Colon (tissue), 2 donors: Measurements from ENCODE around the gene TGFBR3L.
"Not testable (repeated sequence)": the region's sequence is repeated elsewhere in the genome, so short reads cannot be mapped to it uniquely, and the experiment has no call there.

ENCODE experiments used
- FAIRE-seq: peaks from 2 replicates; lab custom pipeline; 2012; peaks lifted over from hg19 to GRCh38; lab: Jason Lieb, UNC
- donor health status: control.
- donor health status: control.

The TGFBR3L gene

DNA sequence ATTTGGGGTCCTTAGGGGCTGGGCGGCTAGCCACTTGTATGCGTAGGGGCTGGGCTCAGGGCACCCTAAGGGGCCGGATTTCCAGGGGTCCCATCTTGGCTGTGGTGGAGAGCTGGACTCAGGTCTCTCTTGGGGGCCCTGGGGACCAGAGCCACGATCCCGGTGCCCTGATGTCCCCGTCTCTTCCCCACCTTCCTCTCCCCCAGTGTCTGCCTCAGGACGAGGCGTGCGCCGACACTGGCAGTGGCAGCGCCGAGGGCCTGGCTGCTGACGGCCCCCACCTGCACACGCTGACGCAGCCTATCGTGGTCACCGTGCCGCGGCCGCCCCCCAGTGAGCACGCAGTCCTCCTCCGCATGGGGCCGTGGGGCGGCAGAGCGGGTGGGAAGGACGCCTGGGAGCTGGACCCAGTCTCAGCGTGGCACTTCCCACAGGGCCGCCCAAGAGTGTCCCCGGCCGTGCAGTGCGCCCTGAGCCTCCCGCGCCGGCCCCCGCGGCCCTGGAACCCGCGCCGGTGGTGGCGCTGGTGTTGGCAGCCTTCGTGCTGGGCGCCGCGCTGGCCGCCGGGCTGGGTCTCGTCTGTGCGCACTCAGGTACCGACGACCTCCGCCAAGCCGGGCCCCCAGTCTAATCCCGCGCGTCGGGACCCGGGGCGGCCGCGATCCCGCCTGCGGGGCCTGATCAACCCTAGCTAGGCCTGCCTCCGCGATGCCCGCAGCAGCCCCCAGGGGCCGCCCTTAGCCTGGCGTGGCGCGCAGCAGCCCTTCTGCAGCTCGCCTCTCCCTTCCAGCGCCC lies 2.8 kb downstream of the TGFBR3L start:
- FAIRE-seq = no peak

- not testable (repeated sequence) for FAIRE-seq
Measured at GRCh38 chr19:7918062-7918614, 3.5 kb downstream of the TGFBR3L start.

GRCh38 chr19:7918615-7919421 lies 4.2 kb downstream of the TGFBR3L start:
- no peak for FAIRE-seq

DNA sequence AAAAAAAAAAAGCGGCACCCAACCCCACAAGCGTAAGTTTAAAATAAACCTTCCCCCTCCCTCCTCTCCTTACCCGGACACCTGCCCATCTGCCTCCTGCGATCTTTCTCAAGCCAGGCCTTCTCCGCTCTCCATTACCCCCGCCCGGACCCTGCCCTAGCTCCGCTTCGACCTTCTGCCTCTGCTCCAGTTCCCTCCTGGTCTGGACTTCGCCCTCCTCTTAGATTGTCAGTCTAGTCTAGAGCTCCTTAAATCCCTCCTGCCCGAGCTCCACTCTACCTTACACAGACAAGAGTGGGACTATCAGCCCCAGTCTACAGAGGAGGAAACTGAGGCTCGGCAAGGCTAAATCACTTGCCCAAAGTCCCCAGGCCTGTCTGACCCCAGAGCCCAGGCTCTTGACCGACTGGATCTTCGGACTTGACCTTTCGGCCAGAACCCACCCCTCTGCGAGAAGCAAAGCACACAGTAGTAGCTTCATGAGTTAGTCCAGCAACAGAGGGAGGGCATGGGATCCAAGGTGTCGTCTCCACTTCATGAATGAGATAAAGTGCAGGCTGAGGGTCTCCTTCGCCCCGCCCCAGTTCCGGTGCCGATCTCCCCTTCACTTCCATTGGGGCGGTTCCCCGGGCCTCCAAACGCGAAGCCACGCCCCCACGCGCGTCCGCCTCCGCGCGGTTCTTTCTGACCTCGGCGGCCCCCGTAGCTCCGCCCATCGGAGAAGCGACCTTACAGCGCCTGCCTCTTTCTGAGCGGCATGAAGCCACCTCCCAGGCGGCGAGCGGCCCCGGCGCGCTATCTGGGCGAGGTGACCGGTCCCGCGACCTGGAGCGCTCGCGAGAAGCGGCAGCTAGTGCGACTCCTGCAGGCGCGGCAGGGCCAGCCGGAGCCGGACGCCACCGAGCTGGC lies 5.2 kb downstream of the TGFBR3L start, which contains the start of gene SNAPC2:
Gene SNAPC2, plus strand, starts transcription at position 729 of the 909 bp plus-strand sequence. Its CDS starts 29 bp downstream, at position 758.
- FAIRE-seq = no peak

DNA sequence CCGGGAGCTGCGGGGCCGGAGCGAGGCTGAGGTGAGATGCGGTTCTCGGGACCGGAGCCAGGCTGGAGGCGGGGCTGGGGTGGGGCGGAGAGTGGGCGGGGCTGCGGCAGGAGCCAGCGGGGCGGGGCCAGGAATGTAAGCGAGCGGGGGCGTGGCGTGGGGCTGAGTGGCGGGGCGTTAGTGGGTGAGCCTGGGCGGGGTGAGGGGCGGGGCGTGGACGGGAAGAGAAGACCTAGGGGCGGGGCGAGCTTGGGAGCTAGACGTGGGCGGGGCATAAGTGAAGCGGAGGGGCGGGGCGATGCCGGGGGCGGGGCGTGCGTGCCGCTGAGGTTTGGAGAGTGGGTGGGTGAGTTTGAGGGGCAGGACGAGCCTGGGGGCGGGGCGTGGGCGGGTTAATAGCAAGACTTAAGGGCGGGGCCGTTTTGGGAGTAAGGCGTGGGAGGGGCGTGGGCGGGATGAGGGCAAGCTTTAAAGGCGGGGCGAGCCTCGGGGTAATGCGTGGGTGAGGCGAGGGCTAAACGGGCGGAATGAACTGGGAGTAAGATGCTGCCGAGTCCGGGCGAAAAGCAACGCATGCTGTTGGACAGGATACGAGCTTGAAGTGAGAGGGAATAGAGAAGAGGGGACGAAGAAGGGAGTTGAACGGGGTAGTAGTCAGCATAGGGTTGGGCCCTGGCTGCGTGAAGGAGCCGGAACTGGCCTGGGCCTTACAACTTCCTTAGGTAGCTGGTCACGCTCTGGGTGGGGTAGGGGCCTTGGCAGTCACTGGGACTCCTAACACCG lies 6.1 kb downstream of the TGFBR3L start:
- FAIRE-seq = no peak

DNA sequence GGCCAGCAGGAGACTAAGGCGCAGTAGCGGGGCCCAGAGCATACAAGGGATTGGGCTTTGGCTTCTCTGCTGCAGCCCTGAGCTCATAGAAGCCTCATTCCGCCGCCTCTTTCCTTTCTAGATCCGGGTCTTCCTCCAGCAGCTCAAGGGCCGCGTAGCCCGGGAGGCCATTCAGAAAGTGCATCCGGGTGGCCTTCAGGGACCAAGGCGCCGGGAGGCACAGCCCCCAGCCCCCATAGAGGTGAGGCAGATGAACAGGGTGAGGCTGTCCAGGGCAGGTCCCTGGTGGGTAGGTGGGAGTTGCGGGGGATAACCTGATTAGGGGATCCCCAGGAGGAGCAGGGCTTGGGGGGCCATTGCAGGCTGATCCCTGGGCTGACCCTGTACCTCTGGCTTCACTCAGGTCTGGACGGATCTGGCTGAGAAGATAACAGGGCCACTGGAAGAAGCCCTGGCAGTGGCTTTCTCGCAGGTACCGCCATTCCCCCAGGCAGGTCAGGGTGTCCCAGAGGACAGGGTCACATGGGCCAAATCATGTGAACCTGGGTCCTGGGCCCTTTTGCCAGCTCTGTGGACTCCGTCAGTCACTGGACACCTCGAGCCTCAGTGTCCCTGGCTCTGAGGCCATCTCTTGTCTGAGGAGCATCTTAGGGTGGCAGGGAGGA lies 6.8 kb downstream of the TGFBR3L start:
- FAIRE-seq = no peak

- no peak for FAIRE-seq
Measured at GRCh38 chr19:7921967-7922835, 7.6 kb downstream of the TGFBR3L start.

DNA sequence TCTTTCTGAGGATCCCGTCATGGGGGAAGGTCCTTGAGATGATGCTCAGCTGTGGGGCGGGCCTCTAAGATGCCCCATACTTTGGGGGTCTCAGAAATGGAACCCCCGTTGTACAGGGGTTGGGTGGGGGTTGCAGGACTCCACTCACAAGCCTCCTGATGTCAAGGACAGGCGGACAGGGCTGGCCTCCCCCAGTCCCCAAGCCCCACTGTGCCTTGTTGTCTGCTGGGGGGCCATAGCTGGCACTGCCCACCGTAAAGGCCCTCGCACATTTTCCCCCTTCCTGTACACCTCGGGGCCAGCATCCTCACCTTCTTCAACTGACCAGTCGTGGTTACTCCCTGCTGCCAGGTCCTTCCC lies 8.2 kb downstream of the TGFBR3L start:
- FAIRE-seq = no peak

DNA sequence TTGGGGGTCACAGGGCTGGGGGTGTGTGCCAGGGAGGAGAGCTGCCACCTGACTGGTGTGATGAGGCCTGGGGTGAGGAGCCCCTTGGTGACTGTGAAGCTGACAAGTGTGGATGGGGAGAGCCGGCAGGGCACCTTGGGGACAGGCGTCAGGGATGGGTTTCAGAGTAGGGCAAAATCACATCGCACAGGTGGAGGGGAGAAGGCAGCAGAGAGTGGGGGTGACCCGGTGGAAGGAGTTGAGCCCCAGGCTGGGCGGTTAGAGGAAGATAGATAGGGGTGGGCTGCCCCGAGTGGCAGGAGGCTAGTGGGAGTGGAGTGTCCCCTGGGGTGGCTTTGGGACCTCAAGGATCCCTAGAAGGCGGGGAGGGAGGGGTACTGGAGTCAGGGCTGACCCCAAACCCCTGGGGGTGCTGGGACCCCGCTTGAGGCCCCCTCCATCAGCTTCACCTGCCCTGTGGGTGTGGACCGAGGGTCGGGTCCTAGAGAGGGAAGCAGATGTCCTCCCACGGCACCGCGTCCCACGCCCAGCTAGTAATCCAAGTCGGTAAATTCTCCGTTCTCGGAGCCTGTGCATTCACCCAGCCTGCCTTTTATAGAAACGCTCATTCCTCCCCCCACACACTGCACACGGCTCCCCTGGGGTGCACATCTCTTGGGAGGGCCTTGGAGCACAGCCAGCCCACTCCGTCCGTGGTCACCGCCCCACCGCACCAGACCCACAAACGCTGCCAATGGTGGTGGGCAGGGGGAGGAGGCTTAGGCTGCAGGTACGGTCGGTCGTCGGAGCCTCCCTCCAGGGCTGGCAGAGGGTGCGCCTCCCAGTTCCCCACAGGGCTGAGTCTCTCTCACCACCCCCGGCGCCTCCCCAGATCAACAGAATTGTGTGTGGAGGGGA lies 8.9 kb downstream of the TGFBR3L start:
- no peak for FAIRE-seq

DNA sequence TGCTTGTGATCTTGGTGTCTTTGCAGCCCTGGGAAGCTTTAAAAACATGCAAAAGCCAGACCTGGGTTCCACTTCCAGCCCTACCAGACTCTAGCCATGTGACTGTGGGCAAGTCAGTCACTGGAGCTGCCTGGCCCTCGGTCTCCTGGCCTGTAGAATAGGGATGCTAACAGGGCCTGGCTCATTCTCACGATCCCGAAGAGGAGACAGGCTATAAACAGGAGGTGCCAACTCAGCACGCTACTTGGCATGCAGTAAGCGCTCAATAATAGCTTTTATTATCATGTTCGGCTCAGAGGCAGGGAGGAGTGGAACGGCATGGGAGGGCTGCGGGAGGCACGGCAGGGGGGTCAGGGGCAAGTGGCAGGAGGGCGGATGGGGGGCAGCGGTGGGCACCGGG lies 9.6 kb downstream of the TGFBR3L start:
- FAIRE-seq = no peak

DNA sequence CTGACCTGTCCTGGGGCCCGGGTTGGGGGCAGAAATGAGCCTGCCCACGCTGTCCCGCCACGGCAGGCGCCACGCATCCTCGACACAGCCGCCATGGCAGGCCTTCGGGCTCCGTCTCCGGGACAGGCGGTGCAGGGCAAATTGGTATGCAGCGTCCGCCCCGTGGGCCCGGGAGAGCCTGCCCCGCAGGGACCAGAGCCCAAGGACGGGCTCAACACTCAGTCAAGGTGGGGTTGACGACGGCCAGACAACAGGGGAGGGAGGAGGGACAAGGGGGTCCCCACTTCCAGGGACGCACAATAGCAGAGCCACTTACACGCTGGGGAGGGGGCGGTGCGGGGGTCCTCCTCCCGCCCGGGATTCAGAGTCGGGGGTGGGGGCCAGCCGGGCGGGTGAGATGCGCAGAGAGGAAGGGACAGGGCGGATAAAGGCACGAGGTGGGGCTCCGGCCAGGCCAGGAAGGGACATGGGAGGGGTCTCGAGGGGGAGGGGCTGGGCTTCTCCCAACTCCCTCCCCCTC lies 10.1 kb downstream of the TGFBR3L start:
- no peak for FAIRE-seq

GRCh38 chr19:7925171-7925851 lies 10.7 kb downstream of the TGFBR3L start:
- no peak for FAIRE-seq

- FAIRE-seq = no peak
Measured at GRCh38 chr19:7926021-7926726, 11.5 kb downstream of the TGFBR3L start, which contains the start of gene CTXN1. Gene CTXN1, minus strand, starts transcription at chr19:7926135. Its CDS starts 597 bp downstream, at chr19:7925538.

DNA sequence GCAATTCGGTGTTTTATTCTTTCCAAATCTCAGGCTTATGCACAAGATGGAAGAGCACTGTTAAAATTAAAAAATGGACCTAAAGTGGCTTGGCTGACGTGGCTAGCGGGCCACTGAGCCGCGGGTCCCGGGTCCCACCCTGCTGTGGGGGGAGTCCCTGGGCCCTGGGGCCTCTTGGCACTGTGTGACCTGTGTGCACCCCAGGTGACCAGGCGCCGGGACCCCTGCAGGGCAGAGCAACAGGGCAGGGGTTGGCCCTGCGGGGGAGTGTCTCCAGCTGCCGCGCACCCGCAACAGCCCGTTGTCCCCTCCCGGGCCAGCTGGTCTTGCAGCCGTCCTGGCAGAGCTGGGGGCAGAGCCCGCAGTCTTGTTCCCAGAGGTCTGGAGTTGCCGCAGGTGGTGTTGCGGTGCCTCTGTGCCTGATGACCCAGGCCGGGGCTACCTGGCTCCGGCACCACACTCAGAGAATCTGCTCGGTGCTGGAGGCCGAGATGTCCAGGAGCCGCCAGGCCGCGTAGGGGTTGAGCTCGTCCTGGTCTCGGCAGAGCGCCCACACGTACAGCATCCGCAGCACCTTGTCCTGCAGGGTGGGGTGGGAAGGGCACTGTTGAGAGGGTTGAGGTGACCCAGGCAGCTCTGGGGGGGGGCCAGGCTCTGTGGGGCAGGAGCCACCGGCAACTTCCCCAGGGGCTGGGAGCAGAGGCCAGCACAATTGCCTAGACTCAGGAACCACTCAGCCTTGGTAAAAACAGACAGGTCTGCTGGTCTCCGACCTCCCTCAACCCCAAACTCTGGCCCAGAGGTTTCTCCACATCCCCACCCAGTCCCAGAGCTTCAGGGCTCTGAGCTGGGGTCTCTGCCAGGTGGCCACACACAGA lies 12.3 kb downstream of the TGFBR3L start:
- no peak for FAIRE-seq

GRCh38 chr19:7927605-7928333 lies 13.1 kb downstream of the TGFBR3L start:
- no peak for FAIRE-seq
